ENCODE measurements around the gene STIP1. TPM values are rescaled to one million over a fixed set of nuclear protein-coding genes. Genes with fewer than 3 reads are reported as not detected.

The STIP1 gene
- total and polyA plus RNA-seq, 10 of the 15 experiments (the other 5 are each of a cell fraction or from before 2014, with no cell fraction given): 25.2 to 291 (median 191) TPM

- TF ChIP-seq POLR2AphosphoS5 (IDR thresholded peaks at IDR 0.05; ENCODE audit: low read length) (no peak), POLR2AphosphoS2 (IDR thresholded peaks at IDR 0.05; ENCODE audit: low read depth, low read length) (peak; percentile 11; the same call in 1 of the 2 replicates), MEF2B (IDR thresholded peaks at IDR 0.05; ENCODE audit: partially characterized antibody, poor library complexity, severe bottlenecking) (no peak), GABPA (IDR thresholded peaks at IDR 0.05; ENCODE audit: low read depth) (no peak), MXI1 (IDR thresholded peaks at IDR 0.05; ENCODE audit: low read depth, low read length) (no peak), ZNF24 (IDR thresholded peaks at IDR 0.05) (no peak), BRCA1 (IDR thresholded peaks at IDR 0.05; ENCODE audit: low read depth, low read length) (no peak), SP1 (IDR thresholded peaks at IDR 0.05; ENCODE audit: low read depth, low read length) (no peak), MTA2 (IDR thresholded peaks at IDR 0.05; ENCODE audit: low read depth) (no peak), BCLAF1 (IDR thresholded peaks at IDR 0.05) (no peak), SMAD1 (IDR thresholded peaks at IDR 0.05; ENCODE audit: low read depth, partially characterized antibody) (no peak), NFYB (IDR thresholded peaks at IDR 0.05; ENCODE audit: insufficient read depth, low read depth, low read length) (no peak), REST (IDR thresholded peaks at IDR 0.05; ENCODE audit: low read depth, low read length) (no peak), PRDM15 (CRISPR knock-in tag; IDR thresholded peaks at IDR 0.05) (no peak), ZNF592 (IDR thresholded peaks at IDR 0.05) (no peak)
These were observed 48.1 kb downstream of the STIP1 start, which contains the start of gene VEGFB (continued) for GRCh38 chr11:64233913-64234586.

Measured in GM12878 (cell line).